ENCODE results near the gene DPP6.

DPP6 gene

GRCh38 chr7:154425271-154425670, 373.1 kb downstream of the DPP6 start:
- no peak for DNase-seq

GRCh38 chr7:154426778-154427177, 374.6 kb downstream of the DPP6 start:
- DNase-seq = no peak

GRCh38 chr7:154427533-154427932, 375.3 kb downstream of the DPP6 start:
- DNase-seq = no peak

GRCh38 chr7:154429666-154430404, 377.6 kb downstream of the DPP6 start:
- no peak for DNase-seq

DNA sequence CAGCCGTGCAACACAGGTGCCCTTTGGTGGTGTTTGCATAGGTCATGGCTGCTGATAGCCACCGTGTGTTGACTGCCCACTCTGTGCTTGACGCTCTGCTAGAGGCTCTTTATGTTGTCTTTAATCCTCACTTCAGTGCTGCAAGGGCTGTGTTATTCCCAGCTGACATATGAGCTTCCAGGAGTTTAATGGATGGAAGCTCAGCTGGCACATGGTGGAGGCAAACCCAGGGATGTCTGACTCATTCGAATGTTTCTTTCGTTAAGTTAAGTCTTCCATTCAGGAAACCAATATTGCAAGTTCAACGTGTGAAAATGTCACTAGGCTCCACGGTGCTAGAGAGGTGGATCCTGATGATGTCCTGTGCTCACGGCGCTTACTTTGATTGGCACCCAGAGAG, 378.4 kb downstream of the DPP6 start:
- DNase-seq = no peak

GRCh38 chr7:154431045-154431444, 378.8 kb downstream of the DPP6 start:
- DNase-seq = no peak

DNA sequence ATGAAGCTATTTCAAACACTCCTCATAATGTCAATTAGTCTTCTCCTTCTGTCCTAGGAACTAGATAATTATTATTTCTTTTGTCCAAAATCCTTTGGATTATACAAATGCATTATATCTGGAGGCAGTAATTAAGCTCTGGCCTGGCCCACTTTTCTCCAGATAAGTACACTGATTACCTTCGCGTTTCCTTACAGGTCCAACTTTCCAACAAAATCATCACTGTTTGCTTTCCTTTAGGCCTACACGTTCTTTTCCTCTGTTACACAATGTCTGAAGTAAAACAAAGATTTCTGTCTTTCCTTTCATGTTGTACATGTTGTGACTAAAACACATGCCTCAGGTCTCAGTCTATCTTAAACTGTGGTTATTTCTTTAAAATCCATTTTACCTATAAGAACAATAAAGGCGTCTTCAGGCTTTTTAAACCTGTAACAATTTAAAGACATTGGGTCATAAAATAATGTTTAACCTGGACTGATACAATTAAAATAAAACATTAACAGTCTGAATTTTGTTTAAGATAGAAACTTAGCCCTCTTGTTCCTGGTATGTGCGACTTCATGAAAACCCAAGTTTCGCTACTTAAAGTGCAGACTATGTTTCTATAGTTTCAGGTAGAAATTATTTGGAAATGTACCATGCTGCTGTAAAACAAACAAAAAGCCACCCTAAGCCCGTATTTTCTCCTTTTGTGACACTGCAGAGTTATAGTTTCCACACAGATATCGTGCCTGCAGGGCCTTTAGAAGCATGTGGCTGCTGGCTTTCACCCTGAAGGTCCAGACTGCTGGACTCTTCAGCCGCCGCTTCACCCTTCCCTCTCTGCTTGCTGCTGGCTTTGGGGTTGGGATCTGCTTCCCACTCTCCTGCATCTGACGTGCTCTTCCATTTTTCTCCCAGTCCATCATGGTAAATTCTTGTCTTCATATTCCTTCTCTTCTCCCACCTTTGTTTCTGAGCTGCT, 381.7 kb downstream of the DPP6 start:
- no peak for DNase-seq

DNA sequence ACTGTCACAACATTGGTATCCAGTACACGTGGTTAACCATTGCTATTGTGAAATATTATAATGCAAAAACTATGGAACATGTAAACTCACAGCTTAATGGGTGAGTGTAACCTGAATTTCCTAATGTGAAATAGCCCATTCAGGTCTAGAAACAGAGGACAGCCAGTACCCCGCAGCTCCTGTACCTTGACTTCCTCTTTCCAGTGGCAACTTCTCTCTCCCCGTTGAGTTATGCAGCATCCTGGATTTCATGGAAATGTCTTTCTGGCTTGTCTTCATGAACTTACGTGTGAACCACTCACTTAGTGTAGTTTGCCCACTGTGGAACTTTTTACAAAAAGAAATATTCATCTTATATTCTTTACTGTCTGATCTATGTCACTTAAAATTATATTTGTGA, 384.4 kb downstream of the DPP6 start:
- DNase-seq = no peak

DNA sequence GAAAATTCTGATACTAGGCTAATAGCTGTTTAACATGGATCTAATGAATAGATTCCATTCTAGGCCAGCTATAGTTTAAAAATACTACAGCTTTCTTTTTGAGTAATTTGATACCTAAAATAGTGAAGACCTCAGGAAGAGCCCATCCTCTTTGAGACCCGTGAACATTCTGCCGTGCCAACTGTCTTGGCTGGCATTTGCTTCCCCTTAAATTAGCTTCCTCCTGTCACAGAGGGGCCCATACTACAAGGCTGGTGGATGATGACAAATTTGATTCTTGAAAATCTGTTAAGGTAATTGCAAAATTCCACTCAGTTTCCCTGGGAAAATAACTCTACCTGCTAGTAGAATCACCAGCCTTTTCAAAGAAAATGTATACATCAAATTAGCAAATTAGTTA, 385.0 kb downstream of the DPP6 start:
- no peak for DNase-seq

DNA sequence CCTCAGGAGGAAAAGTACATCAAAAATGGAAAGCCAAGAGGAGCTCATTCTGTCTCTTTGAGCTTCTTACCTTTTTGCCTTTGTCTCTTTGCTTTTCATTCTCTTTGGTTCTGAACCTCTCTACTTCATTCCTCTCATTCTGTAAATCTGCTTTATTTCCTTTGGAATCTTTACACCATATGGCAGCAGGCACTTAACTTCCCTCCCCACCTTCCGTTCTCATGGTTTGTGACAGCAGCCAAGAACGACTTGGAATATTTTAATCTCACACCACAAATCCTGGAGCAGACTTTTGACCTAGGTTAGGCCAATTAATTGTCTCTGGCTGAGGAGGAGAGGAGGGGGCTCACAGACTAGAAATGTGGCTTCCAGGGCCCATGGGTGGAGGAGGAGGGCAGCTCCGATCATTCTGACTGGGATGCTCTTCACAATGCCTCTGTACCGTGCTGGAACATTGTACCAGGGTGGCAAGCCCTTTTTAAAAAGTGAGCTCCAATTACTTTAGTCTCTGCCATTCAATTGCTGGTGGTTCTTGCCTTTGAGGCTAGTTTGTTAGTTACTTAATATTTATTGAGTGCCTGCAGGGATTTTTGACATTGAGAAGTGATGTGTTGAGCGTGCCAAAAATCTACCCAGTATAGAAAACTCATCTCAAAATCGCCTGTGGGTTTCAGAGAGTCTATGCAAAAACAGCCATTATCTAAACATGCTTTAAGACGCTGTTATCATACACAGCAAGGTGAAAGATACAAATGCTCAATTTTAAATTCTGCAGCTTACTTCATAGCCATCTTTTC, 386.6 kb downstream of the DPP6 start:
- DNase-seq = no peak

GRCh38 chr7:154440058-154440457, 387.9 kb downstream of the DPP6 start:
- no peak for DNase-seq

DNA sequence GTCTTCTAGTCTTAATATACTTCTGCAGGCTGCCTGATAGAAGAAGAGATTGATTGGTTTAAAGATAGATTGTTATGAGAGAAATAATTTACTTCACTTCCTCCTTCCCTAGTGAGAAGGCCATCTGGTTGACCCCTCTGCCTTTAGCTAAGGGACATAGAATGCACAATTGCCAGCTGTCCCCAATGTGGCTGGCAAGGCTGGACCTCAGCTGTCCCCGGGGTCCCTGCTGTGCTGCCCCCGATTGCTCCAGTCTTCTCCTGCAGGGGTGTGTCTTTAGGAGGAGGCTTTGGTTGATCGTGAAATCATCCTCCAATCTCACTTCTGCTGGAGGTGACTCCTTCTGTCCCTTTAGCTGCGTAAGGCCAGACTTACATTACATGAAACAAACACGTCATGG, 388.5 kb downstream of the DPP6 start:
- no peak for DNase-seq

DNA sequence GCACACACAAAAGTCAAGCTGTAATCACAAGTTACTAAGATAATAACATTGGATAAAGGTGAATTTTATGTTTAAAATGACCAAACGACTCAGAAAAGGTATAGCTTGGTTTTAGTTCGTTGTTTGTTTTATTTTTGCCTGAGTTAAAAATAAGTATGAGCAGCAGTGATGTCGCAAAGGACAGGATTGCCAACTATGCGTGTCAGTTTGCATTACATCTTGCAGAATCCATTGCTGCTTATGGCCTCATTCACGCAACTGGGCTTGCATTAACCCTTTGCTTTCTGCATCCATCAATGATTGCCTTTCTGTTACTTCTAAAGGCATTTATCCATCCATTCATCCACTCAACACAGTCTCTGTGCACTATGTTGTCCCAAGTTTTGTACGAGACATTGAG, 389.6 kb downstream of the DPP6 start:
- DNase-seq = no peak

DNA sequence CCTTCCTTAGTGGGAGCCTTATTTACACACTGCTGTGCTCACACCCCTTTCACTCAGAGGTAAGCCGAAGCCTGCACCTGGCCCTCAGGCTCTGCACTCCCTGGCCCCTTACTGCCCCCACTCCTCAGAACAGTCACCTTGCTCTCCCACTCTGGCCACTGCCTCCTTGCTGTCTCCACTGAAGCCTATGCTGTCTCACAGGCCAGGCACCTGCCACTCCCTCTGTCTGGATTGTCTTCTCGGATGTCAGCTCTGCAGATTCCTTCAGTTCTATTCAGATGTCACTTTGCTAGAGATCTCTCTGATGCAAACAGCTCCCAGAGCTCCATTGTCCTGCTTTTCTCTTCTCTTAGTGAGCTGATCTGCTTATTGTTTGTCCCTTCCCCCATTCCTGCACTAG, 390.7 kb downstream of the DPP6 start:
- DNase-seq = no peak

DNA sequence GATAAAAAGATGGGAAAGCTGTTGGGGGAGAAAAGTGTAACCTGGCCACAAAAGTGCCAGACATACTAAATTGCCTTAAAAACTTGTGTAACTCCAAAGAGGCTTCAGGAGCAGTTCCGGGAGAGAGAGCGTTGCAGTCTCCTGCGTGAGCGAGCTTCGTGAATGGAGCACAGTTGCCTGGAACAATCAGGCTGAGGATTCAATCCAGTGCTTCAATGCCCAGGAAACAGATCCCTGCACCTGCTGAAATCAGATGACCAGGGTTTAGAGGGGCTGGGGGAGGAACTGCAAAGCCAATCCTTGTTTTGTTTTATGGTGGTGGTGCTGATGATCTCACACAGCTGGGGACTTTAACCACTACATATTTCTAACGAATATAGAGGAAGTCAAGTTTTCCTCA, 398.3 kb downstream of the DPP6 start:
- no peak for DNase-seq

DNA sequence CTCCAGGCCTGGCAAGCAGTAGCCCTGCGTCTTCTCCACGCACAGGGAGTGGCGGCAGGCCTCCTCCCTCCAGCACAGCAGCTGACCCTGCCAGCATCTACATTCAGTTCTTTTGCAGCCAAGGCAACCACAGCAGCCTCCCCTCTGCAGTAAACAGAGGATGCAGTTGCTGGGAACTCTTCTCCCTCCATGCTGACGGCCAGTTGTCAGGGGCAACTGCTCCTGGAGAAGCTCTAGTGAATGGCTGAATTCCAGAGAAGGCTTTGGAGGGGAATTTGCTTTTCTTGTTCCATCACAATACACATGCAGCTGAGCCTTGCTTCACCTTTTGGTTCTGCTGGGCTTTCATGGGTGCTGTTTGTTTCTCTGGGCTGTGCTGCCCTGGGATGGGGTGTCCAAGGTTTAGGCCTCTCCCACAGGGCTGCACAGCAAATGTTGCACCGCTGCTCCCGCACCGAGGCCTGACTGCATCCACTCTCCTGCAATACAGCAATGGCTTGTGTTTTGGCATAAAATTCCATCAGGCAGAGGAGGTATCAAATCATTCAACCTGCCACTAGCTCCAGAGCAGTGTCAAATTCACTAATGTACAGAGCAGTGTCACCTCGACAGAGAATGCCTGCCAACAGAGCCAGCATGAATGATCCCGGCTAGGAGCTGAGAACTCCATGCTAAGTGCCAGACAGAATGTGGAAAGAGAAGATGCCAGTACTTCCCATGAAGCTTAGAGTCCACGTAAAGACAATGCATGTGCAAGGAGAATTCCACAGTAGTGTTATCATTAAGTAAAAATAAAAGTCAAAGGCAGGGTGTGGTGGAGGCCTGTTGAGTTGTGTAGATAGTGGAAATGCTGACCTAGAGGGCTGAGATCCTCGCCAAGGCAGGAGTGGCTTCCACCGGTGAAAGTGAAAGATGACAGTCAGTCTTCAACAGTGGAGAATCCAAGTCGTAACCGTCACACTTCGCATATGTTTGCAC, 399.6 kb downstream of the DPP6 start:
- DNase-seq = no peak

- no peak for DNase-seq
Observed at GRCh38 chr7:154463794-154464193, 411.6 kb downstream of the DPP6 start.

- DNase-seq = no peak
Observed at GRCh38 chr7:154469652-154470051, 417.5 kb downstream of the DPP6 start.

DNA sequence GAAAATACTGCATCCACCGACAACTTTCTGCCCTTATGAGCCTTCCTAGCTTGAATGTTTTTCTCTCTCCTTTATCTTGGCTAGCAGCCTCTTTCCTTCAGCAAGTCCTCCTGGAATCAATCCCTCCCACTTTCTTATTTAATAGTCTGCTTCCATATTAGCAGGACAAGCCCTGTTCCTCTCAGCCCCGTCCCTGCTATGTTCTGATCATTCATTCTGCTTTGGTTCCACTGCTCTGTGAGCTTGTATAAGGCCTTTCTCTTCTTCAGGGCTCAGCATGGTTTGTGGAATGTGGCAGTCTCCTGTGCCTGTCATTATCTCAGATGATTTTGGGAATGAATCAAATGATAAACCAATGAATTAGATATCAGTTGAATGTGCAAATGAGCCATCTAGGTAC, 420.1 kb downstream of the DPP6 start:
- DNase-seq = no peak

GRCh38 chr7:154473360-154473759, 421.2 kb downstream of the DPP6 start:
- DNase-seq = no peak

DNA sequence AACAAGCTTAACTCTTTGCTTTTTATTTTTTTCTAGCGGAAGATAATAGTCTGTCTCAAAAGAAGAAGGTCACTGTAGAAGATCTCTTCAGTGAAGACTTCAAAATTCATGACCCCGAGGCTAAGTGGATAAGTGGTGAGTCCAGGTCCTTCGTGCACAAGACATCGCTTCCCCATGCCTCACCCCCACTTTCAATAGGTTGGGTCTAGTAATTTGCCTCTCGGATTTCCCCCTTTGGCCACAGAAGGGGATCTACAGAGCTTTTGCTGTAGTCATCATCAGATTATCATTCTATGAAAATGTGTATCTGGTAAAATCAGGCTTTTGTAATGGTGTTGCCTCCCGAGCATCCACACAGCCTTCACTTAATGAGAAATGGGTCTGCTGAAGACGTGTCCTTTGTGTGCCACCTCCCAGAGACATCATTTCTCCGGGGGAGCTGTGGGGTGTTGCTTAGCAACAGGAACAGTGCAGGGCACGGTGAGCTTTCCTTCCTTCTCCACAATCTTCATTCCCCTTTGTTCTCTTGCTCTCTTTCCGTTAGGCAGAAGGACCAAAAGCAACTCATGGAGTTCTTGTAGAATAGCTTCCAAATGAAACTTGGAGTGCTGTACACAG, 422.8 kb downstream of the DPP6 start:
- no peak for DNase-seq

- DNase-seq = no peak
Observed at GRCh38 chr7:154475864-154476263, 423.7 kb downstream of the DPP6 start.

Measured in stimulated activated CD4-positive, alpha-beta T cell treated with anti-CD3 and anti-CD28 coated beads, Interleukin-2, amount 100 ng/mL, for 24 hours (primary cell).